Heart left ventricle (tissue), 16 donors: ENCODE measurements around the gene LGALS9C. TPM values are rescaled to one million over a fixed set of nuclear protein-coding genes. Genes with fewer than 3 reads are reported as not detected.
"Not testable (repeated sequence)": the region's sequence is repeated elsewhere in the genome, so short reads cannot be mapped to it uniquely, and the experiment has no call there.

ENCODE experiments used
- ATAC-seq, 4 donors: fragments of 200-7000 bp; cut with Tn5 transposase; one replicate each; pipeline ENCODE4 v1.9.1; 2020 to 2022; ENCODE audit warnings: moderate library complexity in 4 of 4, mild to moderate bottlenecking in 3 of 4, moderate number of reproducible peaks in 1 of 4
- DNase-seq, 5 donors: peaks; one replicate each; pipeline ENCODE4 v3.0.0-alpha.2; 2020
- H3K27ac ChIP-seq, 12 donors: fragments of 200-600 bp; sonication (generic) in 4 of 12; one replicate each; pipeline versions ENCODE4 v1.5.0 to v1.8.0; 2016 to 2022; ENCODE audit warnings: mild to moderate bottlenecking in 2 of 12
- H3K27me3 ChIP-seq, 9 donors: fragments of 200-600 bp; sonication (generic) in 2 of 9; one replicate each; pipeline versions ENCODE4 v1.5.1 to v1.8.0; 2016 to 2022; ENCODE audit warnings: mild to moderate bottlenecking in 3 of 9
- H3K36me3 ChIP-seq, 9 donors: fragments of 200-600 bp; sonication (generic) in 2 of 9; one replicate each; pipeline versions ENCODE4 v1.5.0 to v1.8.0; 2018 to 2022; ENCODE audit warnings: mild to moderate bottlenecking in 2 of 9
- H3K4me1 ChIP-seq, 12 donors: fragments of 200-600 bp; sonication (generic) in 4 of 12; one replicate each; pipeline versions ENCODE4 v1.5.0 to v1.8.0; 2016 to 2022; ENCODE audit warnings: mild to moderate bottlenecking in 3 of 12
- H3K4me3 ChIP-seq, 12 donors: fragments of 200-600 bp; sonication (generic) in 4 of 12; one replicate each; pipeline versions ENCODE4 v1.5.0 to v1.8.0; 2017 to 2022; ENCODE audit warnings: mild to moderate bottlenecking in 9 of 12, moderate library complexity in 4 of 12
- H3K9me3 ChIP-seq, 12 donors: fragments of 200-600 bp; sonication (generic) in 4 of 12; one replicate each; pipeline versions ENCODE4 v1.5.0 to v1.8.0; 2016 to 2022; ENCODE audit warnings: mild to moderate bottlenecking in 1 of 12
- WGBS, 4 donors: extraction: QIAGEN DNeasy Blood & Tissue Kit in 2 of 4; methylation state at CpG; one replicate each; pipeline versions ENCODE4 v1.1.5 to v1.1.7; 2013 to 2018; 5-methylcytosine and 5-hydroxymethylcytosine counted together
- intact Hi-C, 10 donors: fragments of 100-400 bp; cut with DNase I; formaldehyde crosslinking; loops; one replicate each; pipeline versions ENCODE4 v1.11.1 to v1.14.2; 2022
- polyA plus RNA-seq, 2 donors: library from polyadenylated mRNA; stranded (reverse); fragments of 200-250 nt; gene quantifications; one replicate each; pipeline ENCODE4 v1.2.3, GENCODE V29; 2013
- total RNA-seq, 9 donors: library from RNA; depleted of rRNA in 2 of 9; stranded (reverse); fragments of >200 nt in 2 of 9; fragmentation: NEBNext Ultra II Directional in 3 of 9; extraction: Animal tissue kit (Norgen Biotek cat#: 25700) in 3 of 9; gene quantifications; one replicate each; pipeline versions ENCODE4 v1.1.0 to v1.2.4, GENCODE V29; 2016 to 2023
- donor health status: ischemic (EF 13 %, LVEDD 7.1; RV severe dilation, severe dysfunction).
- donor health status: healthy with polysubstance abuse.
- donor health status: DM: no; HTN: yes; CAD: no.
- donor health status: DM: no; HTN: no; CAD: no.
- donor health status: ischemic (EF 25% LVEDD 6.9; RV normal size, moderate dysfunction).
- donor health status: ischemic (EF 25% LVEDD 5.7; RV mildly dilated, moderate dysfunction).
- donor health status: healthy.
- donor health status: DM: yes; HTN: yes; CAD: no.
- donor health status: ischemic (EF 35%, LVEDD 5.7; RV mildly dilated, moderate dysfunction).
- donor health status: nonischemic (EF 11% LVEDD 7.7; RV severe dilation, severe dysfunction).
- donor health status: DM: yes; HTN: yes; CAD: no.
- donor health status: PGD.
- donor health status: ischemic (EF 29% LVEDD 5.4; RV normal size, mild dysfunction).
- donor health status: nonischemic (EF 23%, LVEDD 6.1; RV moderate dilation, normal function).

The LGALS9C gene
- total and polyA plus RNA-seq, 11 donors = 0.43 TPM; not detected in 10

DNA sequence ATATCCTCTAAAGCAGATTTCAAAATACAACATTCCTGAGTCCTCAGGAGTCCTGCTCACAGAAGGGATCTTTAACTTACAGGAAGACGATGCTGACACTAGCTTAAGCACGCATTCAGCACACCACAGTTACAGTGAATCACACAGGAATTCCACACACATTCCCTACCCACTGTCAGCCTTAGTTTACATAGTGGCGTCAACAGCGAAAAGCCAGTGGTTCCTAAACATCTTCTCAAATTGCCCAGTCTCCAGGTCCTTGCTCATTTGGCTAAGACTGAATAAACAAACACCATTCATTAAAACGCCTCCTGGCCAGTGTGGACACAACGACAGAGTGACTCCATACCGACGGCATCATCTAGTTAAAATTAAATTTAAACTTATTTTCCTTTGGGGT, 17.6 kb upstream of the LGALS9C start:
- H3K36me3 ChIP-seq, H3K27ac ChIP-seq, H3K27me3 ChIP-seq, H3K4me3 ChIP-seq, H3K4me1 ChIP-seq, DNase-seq, ATAC-seq, intact Hi-C loops, H3K9me3 ChIP-seq: not testable (repeated sequence)
- 19 to 28% (median 24%) methylated on average over 8 of the region's 8 CpGs for WGBS, 4 donors

DNA sequence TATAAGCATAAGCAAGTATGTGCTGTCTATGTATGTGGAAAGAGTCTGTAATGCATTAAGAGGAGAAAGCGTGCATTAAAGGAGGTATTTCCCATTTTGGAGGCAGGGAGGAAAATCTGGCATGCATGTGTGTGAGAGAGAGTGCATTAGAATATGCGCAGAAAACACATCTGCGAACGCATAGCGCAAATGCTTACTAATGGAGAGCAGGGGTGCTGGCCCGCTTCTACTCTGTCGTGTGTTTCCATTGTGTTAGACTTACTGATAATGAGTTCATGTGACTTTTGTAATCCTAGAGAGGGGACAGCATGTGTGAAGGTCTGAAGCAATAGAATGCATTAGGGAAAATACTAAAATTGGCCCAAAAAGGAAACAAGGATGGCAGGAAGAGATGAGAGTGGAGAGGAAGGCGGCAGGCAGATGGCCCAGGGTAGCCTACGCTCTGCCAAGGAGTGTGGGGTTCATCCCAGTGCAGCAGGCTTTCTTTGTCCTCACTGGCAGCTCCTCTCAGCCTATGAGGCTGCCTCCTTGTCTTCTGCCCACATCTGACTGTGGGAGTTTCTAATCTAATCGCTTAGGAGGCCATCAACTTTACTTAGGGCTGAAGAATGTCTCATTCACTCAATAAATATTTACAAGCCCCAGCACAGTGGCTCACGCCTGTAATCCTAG, 12.6 kb upstream of the LGALS9C start:
- H3K9me3 ChIP-seq, intact Hi-C loops, DNase-seq, ATAC-seq, H3K4me3 ChIP-seq, H3K4me1 ChIP-seq, H3K27me3 ChIP-seq, H3K36me3 ChIP-seq, H3K27ac ChIP-seq: not testable (repeated sequence)
- WGBS, 4 donors = 75 to 81% (median 77%) methylated on average over 9 of the region's 11 CpGs

GRCh38 chr17:18466250-18466983, 10.2 kb upstream of the LGALS9C start:
- H3K27ac ChIP-seq, H3K27me3 ChIP-seq, H3K9me3 ChIP-seq, DNase-seq, ATAC-seq, intact Hi-C loops, H3K4me3 ChIP-seq, H3K36me3 ChIP-seq, H3K4me1 ChIP-seq: not testable (repeated sequence)
- 55 to 71% (median 68%) methylated on average over 4 to 6 of the region's 6 CpGs for WGBS, 4 donors

- intact Hi-C loops, ATAC-seq, H3K9me3 ChIP-seq, DNase-seq, H3K27ac ChIP-seq, H3K27me3 ChIP-seq, H3K4me1 ChIP-seq, H3K36me3 ChIP-seq, H3K4me3 ChIP-seq: not testable (repeated sequence)
- 77 to 90% (median 89%) methylated on average over 5 of the region's 5 CpGs for WGBS, 4 donors
Observed at GRCh38 chr17:18467001-18467400, 9.6 kb upstream of the LGALS9C start.

- intact Hi-C loops, H3K4me1 ChIP-seq, H3K27me3 ChIP-seq, H3K4me3 ChIP-seq, H3K27ac ChIP-seq, H3K9me3 ChIP-seq, ATAC-seq, H3K36me3 ChIP-seq, DNase-seq: not testable (repeated sequence)
- 78 to 89% (median 79%) methylated on average over 4 to 9 of the region's 10 CpGs for WGBS, 4 donors
Observed at GRCh38 chr17:18468472-18469171, 8.0 kb upstream of the LGALS9C start.

DNA sequence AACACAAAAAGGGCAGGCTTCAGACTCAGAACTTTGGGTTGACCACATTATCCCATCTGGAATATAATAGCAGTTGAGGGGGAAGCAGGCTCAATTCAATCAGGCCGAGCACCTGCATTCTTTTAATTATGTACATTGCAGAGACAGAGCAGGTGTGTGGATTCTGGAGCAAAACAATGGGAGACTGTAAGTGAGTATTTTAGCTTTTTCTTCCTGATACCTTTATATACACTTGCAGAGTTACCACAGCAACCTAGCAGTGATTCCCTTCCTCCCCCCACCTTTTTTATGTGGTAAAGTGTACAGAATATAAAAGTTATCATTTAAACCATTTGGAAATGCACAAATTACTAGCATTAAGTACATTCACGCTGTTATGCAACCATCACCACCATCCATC, 6.8 kb upstream of the LGALS9C start:
- H3K9me3 ChIP-seq, intact Hi-C loops, H3K4me3 ChIP-seq, H3K27ac ChIP-seq, H3K27me3 ChIP-seq, H3K4me1 ChIP-seq, H3K36me3 ChIP-seq, DNase-seq, ATAC-seq: not testable (repeated sequence)
- WGBS, 4 donors = 84 to 91% (median 89%) methylated on average over 2 of the region's 2 CpGs

DNA sequence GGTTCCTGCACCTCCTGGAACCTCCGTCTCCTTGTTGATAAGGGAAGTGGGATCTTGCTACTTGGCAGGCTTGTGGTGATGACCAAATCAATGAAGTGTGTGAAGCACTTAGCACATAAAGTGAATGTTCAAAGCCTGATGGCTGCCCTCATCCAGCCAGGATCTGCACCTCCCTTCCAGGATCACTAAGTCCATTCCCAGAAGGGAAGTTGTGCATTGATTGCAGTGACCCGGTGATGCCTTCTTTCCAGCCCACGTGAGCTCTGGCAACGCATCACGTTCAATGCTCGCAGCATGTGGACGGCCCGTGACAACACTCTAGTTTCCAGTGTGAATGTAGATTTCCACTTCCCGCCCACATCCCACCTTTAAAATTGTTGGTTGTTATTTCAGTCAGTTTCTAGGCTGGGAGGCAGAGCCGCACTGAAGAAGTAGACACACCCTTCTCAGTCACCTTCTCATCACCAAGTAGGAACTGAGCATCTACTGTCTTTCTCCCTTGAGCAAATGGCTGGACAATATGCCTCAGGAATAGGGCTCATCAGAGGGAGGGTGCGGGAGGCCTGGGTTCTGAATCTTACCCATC, 6.2 kb upstream of the LGALS9C start:
- DNase-seq, H3K27ac ChIP-seq, H3K4me1 ChIP-seq, intact Hi-C loops, H3K4me3 ChIP-seq, ATAC-seq, H3K9me3 ChIP-seq, H3K27me3 ChIP-seq, H3K36me3 ChIP-seq: not testable (repeated sequence)
- 50 to 83% (median 59%) methylated on average over 2 to 7 of the region's 11 CpGs for WGBS, 4 donors

- DNase-seq, H3K9me3 ChIP-seq, H3K27me3 ChIP-seq, intact Hi-C loops, H3K27ac ChIP-seq, H3K4me3 ChIP-seq, H3K36me3 ChIP-seq, ATAC-seq, H3K4me1 ChIP-seq: not testable (repeated sequence)
- WGBS, 4 donors = 41 to 78% (median 66%) methylated on average over 2 to 3 of the region's 4 CpGs
Observed at GRCh38 chr17:18473967-18474366, 2.6 kb upstream of the LGALS9C start.

GRCh38 chr17:18474754-18475153, 1.8 kb upstream of the LGALS9C start:
- intact Hi-C loops, H3K36me3 ChIP-seq, H3K27me3 ChIP-seq, H3K4me3 ChIP-seq, ATAC-seq, H3K9me3 ChIP-seq, H3K27ac ChIP-seq, H3K4me1 ChIP-seq, DNase-seq: not testable (repeated sequence)
- 44 to 72% (median 53%) methylated on average over 5 to 7 of the region's 7 CpGs for WGBS, 4 donors

- DNase-seq, H3K27me3 ChIP-seq, H3K36me3 ChIP-seq, intact Hi-C loops, H3K9me3 ChIP-seq, ATAC-seq, H3K4me3 ChIP-seq, H3K4me1 ChIP-seq, H3K27ac ChIP-seq: not testable (repeated sequence)
- 79 to 87% (median 81%) methylated on average over 2 to 4 of the region's 5 CpGs for WGBS, 4 donors
Observed at GRCh38 chr17:18477367-18477766, 778 bp downstream of the LGALS9C start.
